Activated T-cell treated with anti-CD3 and anti-CD28 coated beads for 48 hours (primary cell): ENCODE data around the gene COL18A1.
"Not testable (repeated sequence)": the region's sequence is repeated elsewhere in the genome, so short reads cannot be mapped to it uniquely, and the experiment has no call there.

Experiments
- DNase-seq: peaks from one replicate; pipeline ENCODE4 v3.0.0-alpha.2; 2020; ENCODE audit warnings: low read depth

COL18A1 gene

GRCh38 chr21:45367402-45368351, 37.3 kb upstream of the COL18A1 start:
- DNase-seq, result no peak

DNA sequence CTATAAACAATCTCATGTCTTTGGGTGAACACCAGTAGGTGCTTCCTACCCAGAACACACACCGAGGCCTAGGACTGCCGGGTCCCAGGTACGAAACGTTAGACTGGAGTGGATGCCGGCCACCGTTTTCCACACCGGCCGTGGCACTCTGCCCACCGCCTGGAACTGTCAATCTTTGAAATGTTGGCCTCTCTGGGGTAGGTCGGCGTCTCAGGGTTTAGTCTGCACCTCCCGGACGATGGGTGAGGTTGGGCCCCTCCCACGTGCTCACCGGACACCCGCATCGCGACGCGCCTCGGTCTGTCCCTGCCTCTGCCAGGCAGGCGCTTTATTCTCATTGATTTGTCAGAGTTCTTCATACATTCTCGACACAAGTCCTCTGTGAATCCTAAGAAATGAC, 35.9 kb upstream of the COL18A1 start:
- DNase-seq, result not testable (repeated sequence)

DNA sequence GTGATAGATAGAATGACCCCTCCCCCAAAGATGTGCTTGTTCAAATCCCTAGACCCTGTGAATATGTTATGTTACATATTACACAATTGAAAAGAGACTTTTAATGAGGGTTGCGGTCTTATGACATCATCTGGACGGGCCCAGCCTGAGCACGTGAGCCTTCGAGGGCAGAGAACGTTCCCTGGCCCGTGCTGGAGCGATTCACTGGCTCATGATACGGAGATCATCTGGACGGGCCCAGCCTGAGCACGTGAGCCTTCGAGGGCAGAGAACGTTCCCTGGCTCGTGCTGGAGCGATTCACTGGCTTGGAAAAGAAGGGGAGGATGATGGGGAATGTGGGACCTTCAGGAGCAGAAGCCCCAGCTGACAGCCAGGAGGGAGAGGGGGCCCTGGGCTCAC, 34.4 kb upstream of the COL18A1 start:
- no peak for DNase-seq

DNA sequence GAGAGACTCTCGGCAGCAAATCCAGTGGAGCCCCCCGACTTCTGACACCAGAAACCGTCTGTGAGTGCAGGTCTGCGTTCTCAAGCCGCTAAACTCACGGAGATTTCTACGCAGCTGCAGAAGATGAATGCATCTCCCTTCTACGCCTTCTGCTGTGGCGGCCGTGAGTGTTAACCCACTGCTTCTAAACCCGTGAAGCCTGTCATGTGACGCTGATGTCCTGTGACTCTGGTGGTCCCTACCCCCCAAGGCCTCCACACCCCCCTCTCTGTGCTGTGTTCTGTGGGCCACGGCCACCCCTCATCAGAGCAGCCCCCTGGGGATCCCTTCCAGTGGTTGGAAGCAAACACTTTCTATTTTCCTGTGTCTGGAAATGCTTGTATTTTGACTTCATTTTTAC, 33.9 kb upstream of the COL18A1 start:
- DNase-seq, result no peak

GRCh38 chr21:45371655-45372054, 33.3 kb upstream of the COL18A1 start:
- DNase-seq, result no peak

GRCh38 chr21:45372732-45373355, 32.1 kb upstream of the COL18A1 start:
- no peak for DNase-seq

DNA sequence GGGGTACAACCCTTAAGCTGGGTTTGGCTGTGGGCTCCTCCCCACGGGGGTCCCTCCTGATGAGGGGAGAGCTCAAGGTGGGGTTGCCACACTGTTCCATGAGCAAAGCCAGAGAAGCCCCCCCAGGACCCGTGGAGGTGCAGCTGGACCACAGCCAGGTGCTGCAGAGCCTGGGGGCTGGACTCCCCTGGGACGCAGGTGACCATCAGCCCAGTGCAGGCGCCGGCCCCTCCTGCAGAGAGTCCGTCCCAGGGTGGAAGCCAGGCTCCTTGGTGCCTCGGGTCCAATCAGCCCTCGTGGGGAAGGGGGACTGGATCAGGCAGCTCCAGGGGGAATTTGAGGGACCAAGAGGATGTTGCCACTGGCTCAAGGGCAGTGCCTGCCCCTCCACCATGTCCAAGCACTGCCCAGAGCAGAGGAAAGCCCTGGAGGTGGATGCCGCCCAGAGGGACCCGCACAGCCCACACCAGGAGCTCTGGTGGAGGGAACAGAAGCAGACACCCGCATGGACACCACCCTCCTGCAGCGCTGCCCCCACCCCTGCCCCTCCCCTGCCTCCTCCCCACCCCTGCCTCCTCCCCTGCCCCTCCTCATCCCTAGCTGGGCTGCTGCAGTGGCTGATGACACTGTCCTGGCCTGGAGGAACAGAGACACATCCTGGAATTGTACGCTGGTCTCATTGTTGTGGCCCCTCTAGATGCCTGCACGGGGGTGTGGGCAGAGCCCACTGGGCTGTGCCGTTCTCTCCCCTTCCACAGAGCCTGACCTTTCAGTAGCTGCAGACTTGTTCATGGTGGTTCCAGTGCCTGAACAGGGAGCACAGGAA, 30.8 kb upstream of the COL18A1 start:
- no peak for DNase-seq

DNA sequence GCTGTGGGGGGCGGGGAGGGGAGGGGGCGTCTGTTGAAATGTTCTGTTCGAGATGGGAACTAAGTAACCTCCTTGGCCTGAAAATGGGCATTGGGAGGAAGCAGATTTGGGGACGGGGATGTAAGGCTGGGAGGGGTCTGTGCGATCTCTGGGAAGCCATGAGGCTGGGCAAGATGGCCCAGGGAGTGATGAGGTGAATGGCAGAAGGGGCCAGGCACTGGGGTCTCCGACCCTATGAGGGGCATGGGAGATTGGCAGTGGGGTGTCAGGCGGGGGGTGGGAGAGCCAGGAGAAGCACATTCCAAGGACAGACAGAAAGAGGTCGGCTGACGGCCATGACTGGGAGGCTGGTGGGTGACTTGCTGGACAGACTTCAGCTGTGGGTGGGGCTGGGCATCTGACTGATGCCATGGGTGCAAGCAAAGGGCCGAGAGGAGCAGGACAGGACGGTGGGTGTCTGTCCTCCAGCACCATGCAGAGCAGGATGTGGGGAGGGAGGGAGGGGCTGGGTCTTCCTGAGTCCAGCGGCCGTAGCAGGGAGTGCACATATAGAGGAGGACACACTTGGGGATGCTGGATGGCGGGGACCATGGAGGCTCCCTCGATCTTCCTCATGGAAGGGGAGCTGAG, 30.0 kb upstream of the COL18A1 start:
- no peak for DNase-seq

- no peak for DNase-seq
Observed at GRCh38 chr21:45376459-45377324, 28.3 kb upstream of the COL18A1 start.

DNA sequence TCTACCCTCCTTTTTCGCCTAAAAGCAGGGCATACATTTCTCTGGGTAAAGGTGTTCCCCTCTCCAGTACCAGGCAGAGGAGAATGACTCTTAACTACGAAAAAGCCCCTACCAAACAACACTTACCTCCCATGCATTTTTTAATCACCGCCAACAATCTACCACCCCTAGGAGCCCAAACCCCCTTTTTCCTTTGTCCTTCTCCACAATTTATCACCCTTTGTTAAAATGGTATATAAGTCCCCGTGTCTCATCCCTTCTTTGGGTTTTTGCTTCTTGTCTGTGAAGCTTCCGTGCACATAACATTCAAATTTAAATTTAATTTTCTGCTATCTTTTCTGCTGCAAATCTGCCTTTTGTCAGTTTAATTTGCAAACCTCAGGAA, 27.6 kb upstream of the COL18A1 start:
- no peak for DNase-seq

- no peak for DNase-seq
Observed at GRCh38 chr21:45377866-45378257, 27.1 kb upstream of the COL18A1 start.

- DNase-seq, result no peak
Observed at GRCh38 chr21:45378258-45378966, 26.6 kb upstream of the COL18A1 start.

GRCh38 chr21:45379171-45379900, 25.6 kb upstream of the COL18A1 start:
- no peak for DNase-seq

- no peak for DNase-seq
Observed at GRCh38 chr21:45379901-45380330, 25.0 kb upstream of the COL18A1 start.

DNA sequence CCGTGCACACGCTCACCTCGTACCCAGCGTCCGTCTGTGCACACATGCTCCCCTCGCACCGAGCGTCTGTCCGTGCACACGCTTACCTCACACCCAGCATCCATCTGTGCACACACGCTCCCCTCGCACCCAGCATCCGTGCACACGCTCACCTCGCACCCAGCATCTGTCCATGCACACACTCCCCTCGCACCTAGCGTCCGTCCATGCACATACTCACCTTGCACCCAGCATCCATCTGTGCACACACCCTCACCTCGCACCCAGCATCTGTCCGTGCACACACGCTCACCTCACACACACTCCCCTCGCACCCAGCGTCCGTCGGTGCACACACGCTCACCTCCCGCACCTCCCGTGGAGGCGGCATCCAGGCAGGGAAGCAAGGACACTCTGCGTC, 24.4 kb upstream of the COL18A1 start:
- DNase-seq, result no peak

DNA sequence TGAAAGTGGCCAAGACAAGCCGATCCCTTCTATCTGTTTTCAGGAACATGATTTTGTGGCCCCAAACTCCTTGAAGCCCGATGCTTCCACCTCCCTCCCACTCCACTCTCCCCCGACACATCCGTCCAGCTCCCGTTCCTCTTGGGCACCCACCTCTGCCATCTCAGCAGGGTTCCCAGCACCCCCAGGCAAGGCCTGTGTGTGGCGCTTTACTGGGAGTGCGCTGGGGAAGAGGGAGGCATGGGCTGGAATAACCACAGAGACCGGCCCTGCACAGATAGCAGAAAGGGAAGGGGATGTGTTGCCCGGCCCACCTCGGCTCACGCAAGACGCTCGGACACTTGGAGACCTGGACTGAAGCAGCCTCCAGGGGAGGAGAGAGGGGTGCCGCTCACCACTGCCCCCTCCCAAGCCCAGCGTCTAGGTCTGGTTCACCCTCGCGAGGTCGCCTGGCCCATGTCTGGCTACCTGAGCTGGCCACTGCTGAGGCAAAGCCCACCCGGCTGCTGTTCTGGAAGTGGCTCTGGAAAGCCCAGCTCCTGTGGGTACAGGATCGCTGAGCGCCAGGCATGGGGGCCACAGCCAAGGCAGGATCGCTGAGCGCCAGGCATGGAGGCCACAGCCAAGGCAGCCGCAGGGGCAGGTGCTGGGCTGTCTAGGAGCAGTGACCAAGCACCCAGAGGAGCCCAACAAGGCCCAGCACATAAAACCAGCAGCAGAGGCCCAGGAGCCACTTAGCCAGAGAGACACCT, 23.8 kb upstream of the COL18A1 start:
- DNase-seq, result no peak

GRCh38 chr21:45381865-45382696, 22.9 kb upstream of the COL18A1 start:
- no peak for DNase-seq

DNA sequence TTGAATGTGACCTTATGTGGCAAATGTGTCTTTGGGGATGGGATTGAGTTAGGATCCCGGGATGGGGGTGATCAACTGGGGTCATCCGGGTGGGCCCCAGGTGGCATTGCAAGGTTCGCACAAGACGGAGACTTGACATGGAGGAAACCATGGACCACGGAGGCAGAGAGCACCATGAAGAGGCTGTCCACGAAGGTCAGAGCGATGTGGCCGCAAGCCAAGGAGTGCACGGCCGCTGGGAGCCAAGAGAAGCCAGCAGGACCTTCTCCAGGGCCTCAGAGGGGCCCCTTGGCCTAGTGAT, 22.3 kb upstream of the COL18A1 start:
- no peak for DNase-seq
